Lower leg skin (tissue), 4 donors: ENCODE measurements around the gene COPS7A. TPM values are rescaled to one million over a fixed set of nuclear protein-coding genes. Genes with fewer than 3 reads are reported as not detected.

Experiments used
- DNase-seq, 2 donors: peaks; one replicate each; pipeline ENCODE4 v3.0.0-alpha.2; 2019; ENCODE audit warnings: low spot score in 2 of 2
- H3K4me3 ChIP-seq: fragments of 200-600 bp; sonication (generic); 2 replicates; pipeline ENCODE4 v1.5.1; 2017; ENCODE audit warnings: mild to moderate bottlenecking, low read depth; ENCODE audit not compliant: poor library complexity, severe bottlenecking
- POLR2A ChIP-seq, 2 donors: fragments of 450-650 bp; IDR thresholded peaks; one replicate each; pipeline ENCODE4 v1.6.1; 2016 to 2017; ENCODE audit warnings: antibody characterized with exemption in 2 of 2, mild to moderate bottlenecking in 1 of 2, moderate library complexity in 1 of 2
- WGBS, 2 donors: methylation state at CpG; one replicate each; pipeline ENCODE4 v1.1.5; 2018; 5-methylcytosine and 5-hydroxymethylcytosine counted together
- intact Hi-C: fragments of 100-400 bp; cut with DNase I; formaldehyde crosslinking; loops from one replicate; pipeline ENCODE4 v1.15.0; 2023; ENCODE audit warnings: low total_unique reads
- total RNA-seq, 4 donors: library from RNA; depleted of rRNA; stranded (reverse); fragments of >200 nt; gene quantifications; one replicate each; pipeline ENCODE4 v1.1.0, GENCODE V29; 2016
- TF ChIP-seq, protein P1 (sequence below), 3 donors: fragments of 450-650 bp; IDR thresholded peaks; one replicate each; pipeline ENCODE4 v1.5.1; 2016; ENCODE audit warnings: antibody characterized with exemption in 3 of 3, mild to moderate bottlenecking in 3 of 3, moderate library complexity in 2 of 3

COPS7A gene
- total RNA-seq, 4 donors from 2014 or later, result 46.3 to 64.6 (median 56.6) TPM

DNA sequence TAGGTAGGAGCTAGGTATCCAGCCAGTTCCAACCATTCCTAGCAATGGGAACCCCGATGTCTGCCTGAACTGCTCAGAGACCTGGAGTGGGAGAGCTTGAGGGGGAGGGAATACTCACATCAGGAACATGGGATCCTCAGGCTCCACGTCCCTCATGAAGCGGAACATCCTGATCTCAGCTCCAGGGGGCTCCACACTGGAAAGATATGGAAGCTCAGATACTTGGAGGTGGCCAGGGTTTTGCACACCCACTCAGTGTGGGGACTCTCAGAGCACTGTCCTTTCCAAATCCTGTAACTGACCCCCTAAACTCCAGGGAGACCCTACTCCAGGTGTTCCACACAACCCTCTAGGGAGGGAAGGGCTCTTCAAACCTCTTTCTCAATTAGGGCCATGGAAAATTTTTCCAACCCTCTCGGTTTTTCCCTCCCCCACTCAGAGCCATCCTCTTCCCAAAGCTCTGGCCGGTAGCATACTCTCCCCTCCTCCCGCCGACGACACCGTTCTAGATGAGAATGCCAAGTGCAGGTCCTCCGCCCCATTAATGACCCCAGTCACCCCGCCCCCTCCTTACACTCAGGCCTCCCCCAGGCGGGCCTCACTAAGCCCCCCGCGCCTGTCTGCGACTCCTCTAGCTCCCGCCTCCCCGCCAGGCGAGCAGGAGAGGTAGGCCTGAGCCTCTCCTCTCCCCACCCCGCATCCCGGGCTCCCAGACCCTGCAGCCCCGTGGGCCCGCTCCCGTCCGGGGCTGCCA lies 28.5 kb downstream of the COPS7A start:
- intact Hi-C loops, result no loop called here
- WGBS, 2 donors, result 4 to 5% methylated on average over 24 of the region's 24 CpGs
- TF ChIP-seq, protein P1, sequence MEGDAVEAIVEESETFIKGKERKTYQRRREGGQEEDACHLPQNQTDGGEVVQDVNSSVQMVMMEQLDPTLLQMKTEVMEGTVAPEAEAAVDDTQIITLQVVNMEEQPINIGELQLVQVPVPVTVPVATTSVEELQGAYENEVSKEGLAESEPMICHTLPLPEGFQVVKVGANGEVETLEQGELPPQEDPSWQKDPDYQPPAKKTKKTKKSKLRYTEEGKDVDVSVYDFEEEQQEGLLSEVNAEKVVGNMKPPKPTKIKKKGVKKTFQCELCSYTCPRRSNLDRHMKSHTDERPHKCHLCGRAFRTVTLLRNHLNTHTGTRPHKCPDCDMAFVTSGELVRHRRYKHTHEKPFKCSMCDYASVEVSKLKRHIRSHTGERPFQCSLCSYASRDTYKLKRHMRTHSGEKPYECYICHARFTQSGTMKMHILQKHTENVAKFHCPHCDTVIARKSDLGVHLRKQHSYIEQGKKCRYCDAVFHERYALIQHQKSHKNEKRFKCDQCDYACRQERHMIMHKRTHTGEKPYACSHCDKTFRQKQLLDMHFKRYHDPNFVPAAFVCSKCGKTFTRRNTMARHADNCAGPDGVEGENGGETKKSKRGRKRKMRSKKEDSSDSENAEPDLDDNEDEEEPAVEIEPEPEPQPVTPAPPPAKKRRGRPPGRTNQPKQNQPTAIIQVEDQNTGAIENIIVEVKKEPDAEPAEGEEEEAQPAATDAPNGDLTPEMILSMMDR (IDR thresholded peaks at IDR 0.05), result no peak
- no peak for TF ChIP-seq POLR2A (IDR thresholded peaks at IDR 0.05)

DNA sequence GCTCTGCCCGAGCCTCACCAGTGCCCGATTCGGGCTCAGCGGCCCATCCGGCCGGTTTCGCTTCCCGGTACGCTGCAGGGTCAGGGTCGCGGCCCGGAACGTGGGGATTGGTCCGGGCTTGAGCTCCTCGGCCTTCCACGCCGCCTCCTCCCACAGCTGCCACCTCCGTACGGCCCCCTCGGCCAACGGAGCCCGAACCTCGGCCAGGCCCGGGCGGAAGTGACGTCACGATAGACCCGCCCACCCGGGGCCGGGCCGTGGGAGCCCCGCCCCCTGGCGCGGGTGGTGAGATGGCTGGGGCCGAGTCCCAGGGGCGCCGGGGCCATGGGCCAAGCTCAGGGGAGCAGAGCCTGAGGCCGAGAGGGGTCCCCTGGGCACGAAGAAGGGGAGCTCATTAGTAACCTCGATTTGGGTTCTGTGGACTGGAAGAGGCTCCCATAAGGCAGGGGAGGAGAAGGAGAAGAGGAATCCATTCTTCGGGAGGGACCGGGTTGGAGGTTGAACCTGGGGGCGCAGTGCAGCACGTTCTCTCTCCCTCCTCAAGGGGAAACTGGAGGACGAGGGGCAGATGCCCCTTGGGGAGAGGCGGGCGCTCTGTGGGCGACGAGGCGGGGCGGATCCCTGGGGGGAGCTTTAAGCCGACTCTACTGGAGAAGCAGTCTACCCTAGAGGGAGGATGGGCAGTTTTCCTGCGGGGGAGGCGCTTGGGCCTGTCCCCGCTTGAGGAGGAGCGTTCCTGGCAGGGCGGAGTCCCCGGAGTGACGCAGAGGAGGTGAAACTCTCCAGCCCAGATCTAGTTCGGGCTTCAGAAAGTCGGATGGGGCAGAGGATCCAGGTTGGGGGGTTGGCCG lies 29.3 kb downstream of the COPS7A start, which contains the start of gene MLF2:
MLF2 (minus strand) TSS at position 221 of the 851 bp plus-strand sequence. CDS start 807 bp downstream, outside the sequence.
- H3K4me3 ChIP-seq, result peak within 1 kb of the TSS; percentile 81
- 0 to 1% methylated on average over 27 to 54 of the region's 62 CpGs for WGBS, 2 donors
- intact Hi-C loops, result no loop called here
- TF ChIP-seq, protein P1 (IDR thresholded peaks at IDR 0.05), result peak in 1 of 3 donors; percentile 61
- peak in 1 of 2 donors; percentile 91 for TF ChIP-seq POLR2A (IDR thresholded peaks at IDR 0.05)
- peak; percentile 99 to 100 for DNase-seq

More for the DNA sequence above, 28.5 kb downstream of the COPS7A start:
- peak; percentile 44 to 91 for DNase-seq
- H3K4me3 ChIP-seq, result peak overlapping the region; percentile 81

DNA sequence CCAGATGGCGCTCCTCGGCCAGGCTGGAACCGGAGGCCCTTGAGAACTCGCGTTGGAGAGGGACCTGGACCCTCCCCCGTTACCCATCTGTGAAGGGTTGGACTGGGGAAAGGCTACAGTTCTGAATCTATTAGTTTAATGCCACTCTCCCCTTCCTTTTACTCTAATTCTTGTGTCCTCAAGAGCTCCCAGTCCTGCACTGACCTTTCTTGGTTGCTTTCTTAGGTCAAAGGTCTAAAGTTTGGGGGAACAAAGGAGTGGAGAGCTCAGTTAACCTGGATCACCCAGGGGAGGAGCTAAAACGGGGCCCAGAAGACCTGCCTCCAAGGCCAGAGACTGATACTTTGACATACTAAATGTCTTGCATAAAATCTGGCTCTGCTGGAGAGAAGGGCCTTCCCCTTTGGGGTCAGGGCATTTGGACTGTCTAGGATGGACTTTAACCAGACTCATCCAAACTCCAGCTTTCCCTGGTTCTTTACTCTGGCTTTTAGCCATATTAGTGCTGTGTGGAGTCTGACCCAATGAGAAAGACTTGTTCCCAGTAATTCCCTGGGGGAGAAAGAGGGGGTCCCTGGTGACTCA lies 30.0 kb downstream of the COPS7A start:
- 0 to 1% methylated on average over 7 of the region's 7 CpGs for whole genome bisulfite sequencing, 2 donors
- H3K4me3 ChIP-seq, result no peak overlapping the region
- no peak for DNase-seq
- TF ChIP-seq POLR2A (IDR thresholded peaks at IDR 0.05), result no peak
- TF ChIP-seq, protein P1 (IDR thresholded peaks at IDR 0.05), result no peak
- intact Hi-C loops, result loop anchor here (2.0 kb wide), 1 partner anchor 25 kb away; no protein-coding TSS in a partner anchor

DNA sequence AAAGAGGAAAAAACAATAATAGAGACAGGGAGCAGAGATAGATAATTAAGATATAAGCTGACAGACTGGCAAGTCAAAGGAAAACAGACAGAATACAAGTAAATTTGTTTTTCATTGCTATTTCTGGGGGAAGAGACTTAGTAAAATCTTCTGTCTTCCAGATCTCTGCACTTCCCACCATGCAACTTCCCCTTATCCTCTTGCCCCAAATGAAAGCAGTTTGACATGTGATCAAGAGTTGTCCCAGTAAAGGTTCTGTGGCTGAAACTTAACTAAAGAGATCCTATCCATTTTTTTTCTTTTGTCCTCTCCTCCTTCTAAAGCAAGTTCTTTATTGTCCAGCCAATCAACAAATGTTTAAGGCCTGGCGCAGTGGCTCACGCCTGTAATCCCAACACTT lies 30.6 kb downstream of the COPS7A start:
- intact Hi-C loops, result loop anchor here (2.0 kb wide), 1 partner anchor 24 kb away; no protein-coding TSS in a partner anchor
- 90 to 96% methylated on average over 2 of the region's 2 CpGs for WGBS, 2 donors
- TF ChIP-seq, protein P1 (IDR thresholded peaks at IDR 0.05), result no peak
- TF ChIP-seq POLR2A (IDR thresholded peaks at IDR 0.05), result no peak

DNA sequence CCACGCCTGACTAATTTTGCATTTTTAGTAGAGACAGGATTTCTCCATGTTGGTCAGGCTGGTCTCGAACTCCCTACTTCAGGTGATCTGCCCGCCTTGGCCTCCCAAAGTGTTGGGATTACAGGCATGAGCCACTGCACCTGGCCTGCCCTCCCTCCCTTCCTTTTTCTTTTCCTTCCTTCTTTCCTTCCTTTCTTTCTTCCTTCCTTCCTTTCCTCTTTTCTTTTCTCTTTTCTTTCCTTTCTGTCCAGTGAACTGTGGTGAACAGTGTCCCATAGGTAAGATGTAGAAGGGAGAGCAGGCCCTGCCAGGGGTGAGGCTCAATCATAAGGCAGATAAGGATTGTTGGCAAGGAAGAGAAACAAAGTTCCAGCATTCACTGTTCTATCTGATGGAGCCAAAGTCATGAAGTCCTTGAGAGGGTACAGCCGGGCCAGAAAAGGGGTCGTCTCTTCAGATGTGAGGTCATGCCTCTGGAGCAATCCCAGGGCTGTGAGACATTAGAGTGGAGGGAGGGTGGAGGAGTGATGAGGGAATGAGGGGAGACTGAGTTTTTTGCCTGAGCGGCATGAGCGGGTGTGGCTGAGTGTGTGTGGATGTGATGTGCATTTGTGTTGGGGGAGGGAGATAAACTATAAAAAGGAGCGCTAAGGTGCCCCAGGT lies 33.3 kb downstream of the COPS7A start:
- 67 to 74% methylated on average over 8 of the region's 8 CpGs for WGBS, 2 donors
- no peak overlapping the region for H3K4me3 ChIP-seq
- intact Hi-C loops, result no loop called here
- DNase-seq, result no peak
- TF ChIP-seq POLR2A (IDR thresholded peaks at IDR 0.05), result no peak
- TF ChIP-seq, protein P1 (IDR thresholded peaks at IDR 0.05), result no peak

More for the DNA sequence above, 30.6 kb downstream of the COPS7A start:
- H3K4me3 ChIP-seq, result no peak overlapping the region
- no peak for DNase-seq
